ENCODE measurements around the gene HAO1.

- TF ChIP-seq GATA3 (IDR thresholded peaks at IDR 0.05; ENCODE audit: low read depth, low read length) (no peak), GATA2 (IDR thresholded peaks at IDR 0.05; ENCODE audit: low read depth, low read length) (no peak)
Observed at GRCh38 chr20:7883309-7883708, 56.9 kb downstream of the HAO1 start.
